ENCODE results near the gene IQGAP1.
A peak's percentile ranks its signal among the peaks of the same experiment; 100 is the strongest.
"Not testable (repeated sequence)": the region's sequence is repeated elsewhere in the genome, so short reads cannot be mapped to it uniquely, and the experiment has no call there.

IQGAP1 gene

DNA sequence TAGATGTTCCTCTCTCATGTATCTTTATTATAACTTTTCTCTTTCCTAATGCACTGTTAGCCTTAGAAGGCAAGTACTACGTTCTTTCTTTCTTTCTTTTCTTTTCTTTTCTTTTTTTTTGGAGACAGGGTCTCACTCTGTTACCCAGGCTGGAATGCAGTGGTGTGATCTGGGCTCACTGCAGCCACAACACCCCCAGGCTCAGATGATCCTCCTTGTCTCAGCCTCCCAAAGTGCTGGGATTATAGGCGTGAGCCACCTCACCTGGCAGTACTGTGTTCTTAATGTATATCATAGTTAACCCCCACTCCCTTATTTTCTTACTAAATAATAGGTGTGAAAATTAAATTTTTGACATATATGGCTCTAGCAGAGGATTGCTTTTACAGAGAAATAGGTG, 23.1 kb downstream of the IQGAP1 start:
- DNase-seq (ENCODE audit: low spot score): no peak

DNA sequence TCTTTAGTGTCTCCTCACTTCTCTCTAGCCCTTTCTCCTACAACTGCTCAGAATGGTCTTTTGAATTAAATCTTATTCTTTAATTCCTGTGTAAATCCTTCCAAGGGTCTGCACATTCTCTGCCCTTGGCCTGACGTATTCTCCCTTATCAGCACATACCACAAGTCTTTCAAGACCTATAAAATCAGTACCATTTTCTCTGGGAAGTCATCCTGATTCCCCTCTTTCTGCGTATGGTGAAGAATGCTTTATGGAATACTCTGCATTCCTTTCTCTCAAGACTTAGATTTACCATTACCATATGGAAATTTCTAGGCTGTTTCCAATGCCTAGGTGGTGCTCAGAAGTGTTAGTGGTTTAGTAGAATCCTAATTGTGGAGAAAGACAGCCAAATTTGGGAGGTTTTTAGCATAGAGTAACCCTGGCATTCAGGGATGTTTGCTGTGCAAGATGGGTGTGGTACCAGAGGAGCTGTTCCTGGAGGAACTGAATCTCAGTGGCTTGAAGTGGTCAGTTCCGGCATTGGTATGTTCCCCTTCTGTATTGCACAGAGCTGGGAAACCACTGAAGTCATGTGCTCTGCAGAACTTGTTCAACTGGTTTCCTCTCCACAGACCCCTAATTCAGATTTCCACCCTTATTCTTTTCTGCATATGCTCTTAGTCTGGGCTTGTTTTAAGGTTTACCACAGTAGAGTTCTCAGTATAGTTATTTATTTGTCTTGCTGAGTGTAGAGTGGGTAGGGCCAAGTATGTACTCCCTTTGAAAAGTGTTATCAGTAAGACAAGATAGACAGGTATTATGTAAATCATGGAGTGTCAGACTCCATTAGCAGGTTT, 24.5 kb downstream of the IQGAP1 start:
- peak; percentile 58 for DNase-seq (ENCODE audit: low spot score)

DNA sequence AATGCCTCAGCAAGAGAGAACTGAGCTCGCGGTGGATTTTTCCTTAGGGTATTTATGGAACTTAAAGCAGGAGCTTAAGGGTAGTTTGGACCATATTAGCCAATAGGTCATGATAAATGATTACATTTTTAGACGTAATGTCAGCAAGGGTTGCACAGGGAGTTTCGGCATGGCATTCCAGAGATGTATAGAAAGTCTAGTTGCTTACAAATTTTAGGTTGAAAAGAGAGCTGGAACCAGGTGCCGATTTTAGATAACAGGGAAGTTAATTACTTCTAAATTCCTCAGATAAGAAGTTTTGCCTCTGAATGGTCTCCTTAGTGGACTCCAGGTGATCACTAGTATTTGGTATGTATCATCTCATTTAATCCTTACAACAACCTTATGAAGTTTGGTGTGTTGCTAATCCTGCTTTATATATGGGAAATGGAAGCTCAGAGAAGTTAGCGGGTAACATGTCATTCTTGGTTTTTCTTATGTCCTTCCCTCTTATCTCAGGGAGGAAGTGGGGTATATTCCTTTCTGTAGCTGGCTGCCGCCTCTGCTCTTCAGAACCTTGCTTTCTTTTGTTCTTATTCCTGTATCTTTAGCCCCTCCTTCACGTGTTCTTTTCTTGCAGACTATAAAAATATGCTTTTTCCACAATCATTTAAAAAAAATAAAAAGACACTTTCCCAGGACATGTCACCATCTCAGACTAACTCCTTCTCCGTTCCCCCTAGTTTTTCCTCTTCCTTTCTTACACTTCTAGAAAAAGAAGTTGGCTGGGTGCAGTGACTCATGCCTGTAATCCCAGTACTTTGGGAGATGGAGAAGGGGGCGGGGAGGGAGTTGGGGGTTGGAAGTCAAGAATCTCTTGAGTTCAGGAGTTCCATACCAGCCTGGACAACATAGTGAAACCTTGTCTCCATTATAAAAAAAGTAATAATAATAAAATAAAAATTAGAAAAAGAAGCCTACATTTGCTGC, 25.7 kb downstream of the IQGAP1 start:
- DNase-seq (ENCODE audit: low spot score): no peak

DNA sequence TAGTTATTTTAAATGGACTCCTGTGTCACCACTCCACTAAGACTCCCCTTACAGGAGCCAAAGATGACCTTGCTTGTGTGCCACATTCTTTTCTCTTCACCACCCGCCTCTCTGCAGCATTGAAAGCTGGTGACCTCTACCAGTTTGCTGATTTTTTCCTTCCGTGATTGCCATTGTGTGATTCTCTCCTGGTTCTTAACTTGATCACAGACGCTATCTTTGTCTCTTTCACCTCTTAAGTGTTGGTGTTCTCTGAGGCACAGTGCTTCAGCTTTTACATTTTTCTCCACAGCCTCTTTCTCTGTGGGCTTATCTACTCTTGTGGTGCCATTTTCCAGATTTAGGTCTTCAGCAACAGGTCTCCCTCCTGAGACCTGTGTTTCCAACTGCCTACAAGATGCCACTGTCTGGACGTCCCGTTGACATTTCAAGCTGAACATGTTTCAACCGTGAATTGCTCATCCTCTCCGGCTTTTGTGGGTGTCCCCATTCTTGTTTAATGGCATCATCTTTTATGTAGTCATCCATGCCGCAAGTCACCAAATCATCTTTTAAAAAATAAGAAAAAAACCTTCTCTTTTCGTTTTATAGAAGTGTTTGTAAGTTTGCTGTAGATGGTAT, 26.5 kb downstream of the IQGAP1 start:
- no peak for DNase-seq (ENCODE audit: low spot score)

GRCh38 chr15:90416052-90416451, 28.0 kb downstream of the IQGAP1 start:
- DNase-seq (ENCODE audit: low spot score): not testable (repeated sequence)

DNA sequence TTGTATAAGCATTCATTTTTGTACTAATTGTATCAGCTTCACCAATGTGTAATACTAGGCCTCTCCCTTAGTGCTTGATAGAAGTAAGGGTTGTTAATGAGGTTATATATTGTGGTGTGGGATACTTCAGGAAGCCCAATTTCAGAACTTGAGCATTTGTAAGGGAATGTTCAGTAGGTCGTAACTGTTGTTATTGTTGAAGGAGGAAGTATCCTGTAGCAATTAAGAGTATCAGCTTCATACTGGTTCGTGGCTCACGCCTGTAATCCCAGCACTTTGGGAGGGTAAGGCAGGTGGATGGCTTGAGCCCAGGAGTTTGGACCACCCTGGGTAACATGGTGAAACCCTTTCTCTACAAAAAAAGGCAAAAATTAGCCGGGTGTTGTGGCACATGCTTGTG, 30.6 kb downstream of the IQGAP1 start:
- no peak for DNase-seq (ENCODE audit: low spot score)

DNA sequence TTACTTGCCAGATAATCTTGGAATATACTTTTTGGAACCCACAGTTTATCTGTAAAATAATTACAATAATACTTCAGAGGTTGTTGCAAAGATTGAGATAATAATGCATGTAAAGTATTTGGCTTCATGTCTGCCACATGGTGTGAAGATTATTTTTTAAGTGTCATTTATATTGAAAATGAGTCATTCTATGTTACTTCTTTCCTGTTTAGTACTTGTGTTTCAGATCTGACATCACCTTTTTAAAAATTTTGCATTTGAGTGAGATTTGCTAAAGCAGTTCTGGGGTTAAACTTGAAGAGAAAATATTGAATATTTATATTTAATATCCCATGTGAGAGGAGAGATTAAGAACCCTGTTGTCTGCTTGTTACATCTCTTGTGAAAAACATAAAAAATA, 31.2 kb downstream of the IQGAP1 start:
- no peak for DNase-seq (ENCODE audit: low spot score)

DNA sequence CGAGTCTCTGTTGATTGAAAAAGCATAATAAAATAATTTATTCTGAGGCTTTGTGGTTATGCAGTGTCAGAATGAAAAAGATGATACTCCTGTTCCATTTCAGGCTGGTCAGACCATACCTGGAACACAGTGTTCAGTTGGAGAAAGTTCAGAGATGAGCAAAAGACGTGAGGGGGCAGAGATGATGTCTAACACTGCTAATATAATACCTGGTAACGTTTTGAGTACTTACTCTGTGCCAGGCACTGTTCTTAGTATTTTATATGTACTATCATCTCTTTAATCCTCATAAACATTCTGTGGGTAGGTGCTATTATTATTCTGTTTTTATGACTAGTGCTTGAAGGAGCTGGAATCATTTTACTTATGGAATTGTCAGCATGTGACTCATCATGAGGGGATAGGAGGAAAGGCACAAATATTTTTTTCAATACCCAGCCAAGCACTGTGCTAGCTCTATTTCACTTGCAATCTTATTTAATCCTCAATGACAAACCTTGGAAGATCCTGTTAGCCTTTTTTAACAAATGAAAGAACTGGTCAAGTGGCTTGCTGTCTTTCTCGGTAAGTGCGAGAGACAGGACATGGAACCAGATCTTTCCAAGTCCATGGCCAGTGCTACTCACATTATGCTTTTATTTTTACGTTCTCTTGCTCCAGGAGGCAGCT, 31.8 kb downstream of the IQGAP1 start:
- no peak for DNase-seq (ENCODE audit: low spot score)

GRCh38 chr15:90420451-90420850, 32.4 kb downstream of the IQGAP1 start:
- no peak for DNase-seq (ENCODE audit: low spot score)

GRCh38 chr15:90421527-90421926, 33.5 kb downstream of the IQGAP1 start:
- no peak for DNase-seq (ENCODE audit: low spot score)

GRCh38 chr15:90422043-90422442, 34.0 kb downstream of the IQGAP1 start:
- no peak for DNase-seq (ENCODE audit: low spot score)

DNA sequence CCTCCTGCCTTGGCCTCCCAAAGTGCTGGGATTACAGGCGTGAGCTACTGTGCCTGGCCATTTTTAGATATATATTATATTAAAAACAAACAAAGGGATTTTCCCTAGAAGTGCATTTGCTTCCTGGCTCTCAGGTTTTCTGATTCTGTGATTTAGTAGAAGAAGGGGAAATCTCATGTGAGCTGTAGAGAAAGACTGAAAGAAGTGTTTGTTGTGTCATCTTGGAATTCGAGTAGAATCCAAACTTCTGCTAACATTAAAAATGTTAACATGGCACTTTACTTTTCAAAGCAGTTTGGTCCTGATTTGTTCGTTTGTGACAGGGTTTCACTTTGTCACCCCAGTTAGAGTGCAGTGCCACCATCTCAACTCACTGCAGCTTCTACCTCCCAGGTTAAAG, 34.9 kb downstream of the IQGAP1 start:
- DNase-seq (ENCODE audit: low spot score): no peak

DNA sequence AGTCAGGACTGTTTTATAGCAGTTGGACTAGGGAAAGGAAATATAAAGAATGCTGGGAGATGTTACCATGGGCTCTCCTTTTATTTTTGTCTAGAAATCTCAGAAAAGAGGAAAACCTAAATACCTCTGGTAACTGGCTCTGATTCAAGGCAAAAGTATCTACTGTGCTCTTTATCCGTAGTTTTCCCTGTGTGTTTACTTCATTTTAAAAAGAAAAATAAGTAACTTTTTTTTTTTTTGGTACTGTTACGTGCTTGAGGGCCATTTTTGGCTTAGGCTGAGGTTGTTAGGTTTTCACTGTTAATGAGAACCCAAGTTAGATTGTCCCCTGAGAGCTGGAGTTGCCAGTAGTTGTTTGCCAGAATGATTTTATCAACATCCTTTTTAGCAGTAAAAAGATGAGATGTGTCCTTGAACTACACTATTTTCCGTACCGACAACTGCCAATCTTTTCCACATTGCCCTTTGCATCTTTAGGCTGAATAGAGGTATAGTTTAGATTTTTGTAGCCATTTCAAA, 35.8 kb downstream of the IQGAP1 start:
- no peak for DNase-seq (ENCODE audit: low spot score)

DNA sequence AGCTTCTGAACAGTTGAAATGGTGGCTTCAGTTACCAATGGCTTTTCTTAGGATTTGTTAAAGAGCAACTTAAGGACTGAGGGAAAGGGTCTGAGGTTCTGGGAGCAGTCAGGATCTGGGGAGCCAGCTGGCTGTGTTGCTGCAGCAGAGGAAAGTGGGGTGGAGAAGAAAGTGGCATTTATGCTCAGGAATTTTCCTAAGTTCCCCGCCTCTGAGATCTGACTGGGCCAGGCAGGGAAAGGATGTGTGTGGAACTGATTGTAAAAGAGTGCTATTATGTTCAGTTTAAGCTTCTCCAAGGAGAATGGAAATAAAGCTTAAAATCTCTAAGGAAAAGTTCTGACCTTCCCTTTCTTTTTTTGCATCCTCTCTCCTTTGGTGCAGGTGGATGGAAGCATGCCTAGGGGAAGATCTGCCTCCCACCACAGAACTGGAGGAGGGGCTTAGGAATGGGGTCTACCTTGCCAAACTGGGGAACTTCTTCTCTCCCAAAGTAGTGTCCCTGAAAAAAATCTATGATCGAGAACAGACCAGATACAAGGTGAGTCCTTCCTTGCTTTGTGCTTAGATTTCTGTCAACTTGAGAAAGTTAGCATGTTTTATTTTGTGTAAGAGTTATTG, 37.8 kb downstream of the IQGAP1 start:
- DNase-seq (ENCODE audit: low spot score): no peak

DNA sequence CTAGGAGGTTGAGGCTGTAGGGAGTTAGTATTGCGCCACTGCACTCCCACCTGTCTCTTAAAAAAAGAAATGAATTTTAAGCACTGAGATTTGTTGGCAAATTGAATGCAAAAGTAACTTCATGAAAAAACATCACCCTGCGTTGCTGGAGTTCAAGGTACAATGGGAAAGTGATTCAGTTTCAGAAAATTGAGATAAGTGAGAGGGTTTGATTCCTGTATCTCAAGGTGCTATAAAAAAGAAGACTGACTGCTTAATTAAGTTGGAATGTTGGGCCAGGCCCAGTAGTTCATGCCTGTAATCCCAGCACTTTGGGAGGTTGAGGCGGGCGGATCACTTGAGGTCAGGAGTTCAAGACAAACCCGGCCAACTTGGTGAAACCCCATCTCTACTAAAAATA, 39.1 kb downstream of the IQGAP1 start:
- DNase-seq (ENCODE audit: low spot score): no peak

DNA sequence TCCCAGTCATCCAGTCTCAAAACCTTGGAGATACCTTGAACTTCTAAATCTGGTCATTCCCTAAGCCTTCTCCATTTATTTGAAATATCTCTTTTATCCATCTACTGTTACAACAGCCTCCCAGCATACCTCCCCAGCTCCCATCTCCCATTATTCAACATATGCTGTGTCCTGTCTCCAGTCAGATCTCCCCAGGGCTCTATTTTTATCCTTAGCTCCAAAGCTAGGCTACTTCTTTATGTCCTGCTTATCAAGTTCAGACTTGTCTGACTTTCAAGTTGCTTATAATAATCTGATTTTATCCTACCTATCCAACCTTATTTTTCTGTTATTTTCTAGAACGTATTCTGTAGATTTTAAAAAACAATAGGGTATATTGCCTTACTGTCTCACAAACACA, 44.2 kb downstream of the IQGAP1 start:
- DNase-seq (ENCODE audit: low spot score): no peak

GRCh38 chr15:90435652-90436337, 47.8 kb downstream of the IQGAP1 start:
- DNase-seq (ENCODE audit: low spot score): no peak

DNA sequence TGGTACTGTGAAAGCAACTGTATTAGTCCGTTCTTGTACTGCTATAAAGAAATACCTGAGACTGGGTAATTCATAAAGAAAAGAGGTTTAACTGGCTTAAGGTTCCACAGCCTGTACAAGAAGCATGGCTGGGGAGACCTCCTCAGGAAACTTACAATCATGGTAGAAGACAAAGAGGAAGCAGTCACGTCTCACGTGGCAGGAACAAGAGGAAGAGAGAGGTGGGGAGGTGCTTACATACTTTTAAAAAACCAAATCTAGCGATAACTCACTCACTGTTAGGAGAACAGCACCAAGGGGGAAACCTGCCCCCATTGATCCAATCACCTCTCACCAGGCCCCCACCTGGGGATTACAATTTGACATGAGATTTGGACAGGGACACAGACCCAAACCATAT, 48.9 kb downstream of the IQGAP1 start:
- DNase-seq (ENCODE audit: low spot score): no peak

GRCh38 chr15:90437516-90437915, 49.5 kb downstream of the IQGAP1 start:
- no peak for DNase-seq (ENCODE audit: low spot score)

- DNase-seq (ENCODE audit: low spot score): no peak
Measured at GRCh38 chr15:90439946-90440345, 51.9 kb downstream of the IQGAP1 start.

GRCh38 chr15:90441027-90441426, 53.0 kb downstream of the IQGAP1 start:
- no peak for DNase-seq (ENCODE audit: low spot score)

All from iPS-NIHi11 (cell line).